Mucosa of stomach (tissue), 1 donor: ENCODE measurements around the gene PRKAG1.

ENCODE experiments used
- H3K27me3 ChIP-seq: one replicate; pipeline ENCODE4 v1.7.0; 2013; ENCODE audit warnings: mild to moderate bottlenecking, low read length; ENCODE audit not compliant: control insufficient read depth, insufficient read depth
- H3K36me3 ChIP-seq: one replicate; pipeline ENCODE4 v1.7.0; 2013; ENCODE audit warnings: low read length; ENCODE audit not compliant: control insufficient read depth, insufficient read depth
- H3K4me1 ChIP-seq: one replicate; pipeline ENCODE4 v1.7.0; 2013; ENCODE audit warnings: mild to moderate bottlenecking, low read length; ENCODE audit not compliant: control insufficient read depth, insufficient read depth
- H3K4me3 ChIP-seq: one replicate; pipeline ENCODE4 v1.7.0; 2013; ENCODE audit warnings: low read length
- H3K9ac ChIP-seq: one replicate; pipeline ENCODE4 v1.7.0; 2013; ENCODE audit warnings: mild to moderate bottlenecking, low read length, moderate library complexity
- H3K9me3 ChIP-seq: one replicate; pipeline ENCODE4 v1.7.0; 2013; ENCODE audit warnings: mild to moderate bottlenecking, low read length, moderate library complexity; ENCODE audit not compliant: control insufficient read depth
- donor health status: Pancreatic carcinoma.

The PRKAG1 gene

DNA sequence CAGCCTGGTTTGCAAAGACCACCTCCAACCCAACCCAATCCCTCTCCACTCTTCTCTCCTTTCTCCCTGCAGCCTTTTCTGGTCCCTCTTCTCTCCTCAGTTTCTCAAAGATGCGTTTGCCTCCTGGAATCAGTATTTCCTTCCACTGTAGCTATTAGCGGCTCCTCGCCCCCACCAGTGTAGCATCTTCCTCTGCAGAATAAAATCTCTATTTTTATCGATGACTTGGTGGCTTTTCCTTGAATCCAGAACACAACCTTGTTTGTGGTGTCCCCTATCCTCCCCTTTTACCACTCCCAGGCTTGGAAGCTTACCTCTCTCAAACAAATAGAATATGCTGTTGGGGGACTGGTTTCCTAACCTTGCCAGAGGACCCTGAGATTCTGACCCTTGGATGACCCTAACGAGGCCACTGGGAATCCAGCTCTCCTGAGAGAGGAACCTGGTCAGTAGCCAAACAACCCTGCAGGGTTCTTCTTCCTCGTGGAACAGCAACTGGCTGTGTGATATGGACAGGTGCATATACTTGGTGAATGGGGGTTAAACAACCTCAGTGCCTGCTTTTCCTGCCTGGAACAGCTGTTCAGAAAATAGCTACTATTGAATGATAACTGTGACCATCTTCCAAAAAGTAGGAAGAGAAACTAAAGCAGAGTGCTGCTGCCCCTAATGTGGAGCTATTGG is 36.0 kb downstream of the PRKAG1 start:
- H3K36me3 ChIP-seq, result no peaks in the 10 kb centered on the region
- peaks cover 96% of the 10 kb centered on the region for H3K27me3 ChIP-seq
- H3K4me3 ChIP-seq, result no peak overlapping the region
- H3K9me3 ChIP-seq, result no peaks in the 10 kb centered on the region
- peaks cover 41% of the 10 kb centered on the region for H3K4me1 ChIP-seq
- no peak overlapping the region for H3K9ac ChIP-seq

DNA sequence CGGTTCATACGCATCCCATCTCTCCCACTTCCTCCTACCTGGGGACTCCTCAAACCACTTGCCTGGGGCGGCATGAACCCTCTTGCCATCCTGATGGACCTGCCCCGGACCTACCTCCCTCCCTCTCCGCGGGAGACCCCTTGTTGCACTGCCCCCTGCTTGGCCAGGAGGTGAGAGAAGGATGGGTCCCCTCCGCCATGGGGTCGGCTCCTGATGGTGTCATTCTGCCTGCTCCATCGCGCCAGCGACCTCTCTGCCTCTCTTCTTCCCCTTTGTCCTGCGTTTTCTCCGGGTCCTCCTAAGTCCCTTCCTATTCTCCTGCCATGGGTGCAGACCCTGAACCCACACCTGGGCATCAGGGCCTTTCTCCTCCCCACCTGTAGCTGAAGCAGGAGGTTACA is 36.8 kb downstream of the PRKAG1 start:
- no peak overlapping the region for H3K9ac ChIP-seq
- H3K27me3 ChIP-seq, result peaks cover 96% of the 10 kb centered on the region
- no peaks in the 10 kb centered on the region for H3K36me3 ChIP-seq
- H3K4me3 ChIP-seq, result no peak overlapping the region
- peaks cover 46% of the 10 kb centered on the region for H3K4me1 ChIP-seq
- H3K9me3 ChIP-seq, result no peaks in the 10 kb centered on the region

DNA sequence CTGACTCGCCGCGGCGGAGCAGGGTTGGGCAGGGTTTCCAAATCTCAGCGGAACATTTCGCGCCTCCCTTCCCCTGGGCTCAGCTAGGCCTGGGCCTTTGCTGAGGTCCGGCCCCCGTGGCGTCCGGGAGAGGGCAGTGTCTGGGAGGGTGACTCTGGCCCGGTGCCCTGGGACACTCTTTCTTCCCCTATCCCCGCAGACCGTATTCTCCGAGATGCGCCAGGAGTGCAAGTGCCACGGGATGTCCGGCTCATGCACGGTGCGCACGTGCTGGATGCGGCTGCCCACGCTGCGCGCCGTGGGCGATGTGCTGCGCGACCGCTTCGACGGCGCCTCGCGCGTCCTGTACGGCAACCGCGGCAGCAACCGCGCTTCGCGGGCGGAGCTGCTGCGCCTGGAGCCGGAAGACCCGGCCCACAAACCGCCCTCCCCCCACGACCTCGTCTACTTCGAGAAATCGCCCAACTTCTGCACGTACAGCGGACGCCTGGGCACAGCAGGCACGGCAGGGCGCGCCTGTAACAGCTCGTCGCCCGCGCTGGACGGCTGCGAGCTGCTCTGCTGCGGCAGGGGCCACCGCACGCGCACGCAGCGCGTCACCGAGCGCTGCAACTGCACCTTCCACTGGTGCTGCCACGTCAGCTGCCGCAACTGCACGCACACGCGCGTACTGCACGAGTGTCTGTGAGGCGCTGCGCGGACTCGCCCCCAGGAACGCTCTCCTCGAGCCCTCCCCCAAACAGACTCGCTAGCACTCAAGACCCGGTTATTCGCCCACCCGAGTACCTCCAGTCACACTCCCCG is 37.4 kb downstream of the PRKAG1 start:
- Histone ChIP-seq H3K36me3 (no peaks in the 10 kb centered on the region), H3K27me3 (peaks cover 92% of the 10 kb centered on the region), H3K9ac (no peak overlapping the region), H3K9me3 (no peaks in the 10 kb centered on the region), H3K4me3 (no peak overlapping the region), H3K4me1 (peaks cover 46% of the 10 kb centered on the region)

DNA sequence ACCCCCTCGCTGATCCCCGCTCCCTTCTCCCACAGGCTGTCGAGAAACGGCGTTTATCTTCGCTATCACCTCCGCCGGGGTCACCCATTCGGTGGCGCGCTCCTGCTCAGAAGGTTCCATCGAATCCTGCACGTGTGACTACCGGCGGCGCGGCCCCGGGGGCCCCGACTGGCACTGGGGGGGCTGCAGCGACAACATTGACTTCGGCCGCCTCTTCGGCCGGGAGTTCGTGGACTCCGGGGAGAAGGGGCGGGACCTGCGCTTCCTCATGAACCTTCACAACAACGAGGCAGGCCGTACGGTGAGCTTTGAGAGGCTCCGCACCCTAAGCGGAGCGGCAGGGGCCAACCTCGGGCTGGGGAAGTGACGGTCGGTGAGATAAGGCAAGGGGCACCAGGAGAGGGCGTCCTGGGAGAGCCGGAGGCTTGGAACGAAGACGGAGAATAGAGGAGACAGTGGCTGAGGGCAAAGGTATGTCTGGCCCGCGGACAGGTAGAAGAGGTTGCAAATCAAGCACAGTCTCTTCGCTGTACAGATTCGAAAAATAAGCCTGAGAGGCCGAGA is 38.1 kb downstream of the PRKAG1 start:
- no peak overlapping the region for H3K4me3 ChIP-seq
- H3K9me3 ChIP-seq, result no peaks in the 10 kb centered on the region
- peaks cover 46% of the 10 kb centered on the region for H3K4me1 ChIP-seq
- H3K9ac ChIP-seq, result no peak overlapping the region
- H3K27me3 ChIP-seq, result peaks cover 87% of the 10 kb centered on the region
- no peaks in the 10 kb centered on the region for H3K36me3 ChIP-seq

DNA sequence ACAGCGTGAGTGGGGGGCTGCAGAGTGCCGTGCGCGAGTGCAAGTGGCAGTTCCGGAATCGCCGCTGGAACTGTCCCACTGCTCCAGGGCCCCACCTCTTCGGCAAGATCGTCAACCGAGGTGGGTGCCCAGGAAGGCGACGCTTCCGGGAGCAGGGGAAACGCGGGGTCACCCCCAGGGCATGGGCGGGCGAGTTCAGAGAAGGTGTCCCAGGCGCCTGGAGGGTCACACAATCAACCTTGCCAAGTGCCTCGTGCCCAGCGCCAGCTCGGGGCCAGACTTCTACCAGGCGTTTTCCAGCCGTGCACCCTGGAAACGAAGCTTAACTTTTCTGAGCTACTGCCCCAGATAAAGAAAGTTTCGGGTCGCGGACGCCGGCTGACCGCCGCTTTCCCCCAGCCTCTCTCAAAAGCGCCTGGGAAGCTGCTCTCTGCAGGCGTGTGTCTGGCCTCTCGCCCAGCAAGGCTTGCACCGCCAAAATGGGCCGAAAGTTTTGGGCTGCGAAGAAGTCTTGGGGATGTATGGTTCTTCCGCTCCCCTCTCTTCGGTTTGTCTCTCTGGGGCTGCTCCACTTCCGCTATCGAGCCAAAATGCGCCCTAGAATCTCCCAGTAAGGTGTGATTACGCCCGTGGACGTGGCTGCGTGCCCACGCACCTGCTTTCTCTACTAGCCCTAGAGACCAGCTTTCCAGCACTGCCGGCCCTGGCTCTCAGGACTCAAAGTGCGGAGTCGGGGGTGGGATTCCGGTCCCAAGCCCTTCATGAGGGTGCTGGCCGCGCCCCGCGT is 38.8 kb downstream of the PRKAG1 start:
- peaks cover 87% of the 10 kb centered on the region for H3K27me3 ChIP-seq
- H3K4me1 ChIP-seq, result peaks cover 46% of the 10 kb centered on the region
- H3K36me3 ChIP-seq, result no peaks in the 10 kb centered on the region
- no peaks in the 10 kb centered on the region for H3K9me3 ChIP-seq
- H3K4me3 ChIP-seq, result no peak overlapping the region
- H3K9ac ChIP-seq, result peak overlapping the region; percentile 41

DNA sequence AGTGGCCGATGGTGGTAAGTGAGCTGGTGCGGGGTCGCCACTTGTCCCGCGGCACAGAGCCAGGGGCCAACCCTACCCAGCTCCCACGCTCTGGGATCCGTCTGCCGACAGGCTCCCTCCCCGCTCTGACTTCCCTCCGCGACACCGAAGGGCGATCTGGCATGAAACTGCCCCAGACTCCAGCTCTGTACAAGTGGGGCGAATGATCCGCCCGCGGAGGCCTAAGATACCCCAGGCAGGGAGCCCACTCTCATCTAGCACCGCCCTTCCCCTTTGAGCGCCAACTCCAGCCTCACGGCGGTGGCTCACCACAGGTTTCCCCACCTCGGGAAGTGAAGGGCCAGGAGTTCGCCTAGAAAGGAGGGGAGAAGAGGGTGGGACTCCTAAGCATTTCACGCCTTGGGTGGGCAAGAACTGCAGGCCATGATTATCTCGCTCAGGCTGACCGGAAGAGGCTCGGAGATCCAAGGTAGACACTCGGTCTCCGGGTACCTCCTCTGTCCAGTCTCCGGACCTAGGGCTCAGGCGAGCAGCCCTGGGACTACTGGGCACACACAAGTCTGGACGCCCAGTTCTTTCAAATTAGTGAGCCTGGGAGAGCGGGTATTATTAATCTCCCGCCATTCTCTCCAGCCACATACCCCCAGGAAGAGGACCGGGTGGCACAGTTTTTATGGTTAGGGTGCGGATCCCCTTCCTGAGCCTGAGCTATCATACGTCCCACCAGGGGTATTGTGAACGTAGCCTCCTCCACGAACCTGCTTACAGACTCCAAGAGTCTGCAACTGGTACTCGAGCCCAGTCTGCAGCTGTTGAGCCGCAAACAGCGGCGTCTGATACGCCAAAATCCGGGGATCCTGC is 39.6 kb downstream of the PRKAG1 start:
- H3K27me3 ChIP-seq, result peaks cover 87% of the 10 kb centered on the region
- peak overlapping the region; percentile 41 for H3K9ac ChIP-seq
- no peaks in the 10 kb centered on the region for H3K36me3 ChIP-seq
- peak overlapping the region; percentile 36 for H3K4me3 ChIP-seq
- peaks cover 46% of the 10 kb centered on the region for H3K4me1 ChIP-seq
- H3K9me3 ChIP-seq, result no peaks in the 10 kb centered on the region

DNA sequence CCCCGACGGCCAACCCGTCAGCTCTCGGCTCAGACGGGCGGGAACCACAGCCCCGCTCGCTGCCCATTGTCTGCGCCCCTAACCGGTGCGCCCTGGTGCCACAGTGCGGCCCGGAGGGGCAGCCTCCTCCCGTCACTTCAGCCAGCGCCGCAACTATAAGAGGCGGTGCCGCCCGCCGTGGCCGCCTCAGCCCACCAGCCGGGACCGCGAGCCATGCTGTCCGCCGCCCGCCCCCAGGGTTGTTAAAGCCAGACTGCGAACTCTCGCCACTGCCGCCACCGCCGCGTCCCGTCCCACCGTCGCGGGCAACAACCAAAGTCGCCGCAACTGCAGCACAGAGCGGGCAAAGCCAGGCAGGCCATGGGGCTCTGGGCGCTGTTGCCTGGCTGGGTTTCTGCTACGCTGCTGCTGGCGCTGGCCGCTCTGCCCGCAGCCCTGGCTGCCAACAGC is 40.3 kb downstream of the PRKAG1 start, which contains the start of gene WNT1:
WNT1 (plus strand) TSS at position 32 of the 450 bp plus-strand sequence; CDS start at position 361, 329 bp downstream.
- Histone ChIP-seq H3K27me3 (peaks cover 87% of the 10 kb centered on the region), H3K9me3 (no peaks in the 10 kb centered on the region), H3K9ac (peak within 1 kb of the TSS; percentile 41), H3K4me3 (peak within 1 kb of the TSS; percentile 36), H3K4me1 (peaks cover 46% of the 10 kb centered on the region), H3K36me3 (no peaks in the 10 kb centered on the region)

DNA sequence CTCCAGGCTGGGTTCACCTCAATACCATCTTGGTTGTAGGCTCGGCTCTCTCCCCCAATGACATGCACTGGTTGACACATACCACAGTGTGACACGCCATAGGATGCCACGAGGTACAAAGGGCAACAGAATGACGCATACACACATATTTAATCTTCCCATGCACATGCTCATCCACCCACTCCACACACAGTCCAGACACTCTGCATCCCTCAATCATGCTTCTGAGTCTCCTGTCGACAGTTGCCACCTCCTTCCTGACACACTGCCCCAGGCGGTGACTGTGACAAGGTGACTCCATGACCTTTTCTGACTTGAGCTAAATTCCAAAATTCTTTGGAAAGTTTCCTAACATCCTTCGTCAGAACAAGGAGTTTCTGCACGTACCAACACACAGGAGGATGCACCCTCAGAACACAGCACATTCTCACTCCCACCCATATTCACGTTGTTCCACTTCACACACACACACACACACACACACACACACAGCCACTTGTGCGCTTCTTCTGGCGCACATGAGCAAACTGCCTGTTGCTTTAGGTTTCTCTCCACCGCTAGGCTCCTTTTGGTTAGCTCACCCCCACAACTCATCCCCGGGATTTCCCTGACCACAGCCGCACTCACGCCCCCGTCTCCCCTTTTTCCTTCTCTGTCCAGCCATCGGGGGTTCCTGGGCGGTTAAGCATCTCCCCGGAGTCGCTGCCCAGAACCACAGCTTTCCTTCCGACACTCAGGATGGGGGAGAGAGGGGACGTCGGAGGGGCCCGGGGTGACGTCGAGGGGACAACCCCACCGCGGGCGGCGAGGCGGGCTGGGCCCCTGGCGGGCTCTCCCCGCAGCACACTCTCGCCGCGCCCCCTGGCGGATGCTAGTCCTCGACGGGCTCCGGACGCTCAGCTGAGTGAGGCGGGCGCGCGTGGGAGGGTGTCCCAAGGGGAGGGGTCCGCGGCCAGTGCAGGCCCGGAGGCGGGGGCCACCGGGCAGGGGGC is 41.0 kb downstream of the PRKAG1 start:
- Histone ChIP-seq H3K4me3 (no peak overlapping the region), H3K27me3 (peaks cover 89% of the 10 kb centered on the region), H3K4me1 (peaks cover 46% of the 10 kb centered on the region)

DNA sequence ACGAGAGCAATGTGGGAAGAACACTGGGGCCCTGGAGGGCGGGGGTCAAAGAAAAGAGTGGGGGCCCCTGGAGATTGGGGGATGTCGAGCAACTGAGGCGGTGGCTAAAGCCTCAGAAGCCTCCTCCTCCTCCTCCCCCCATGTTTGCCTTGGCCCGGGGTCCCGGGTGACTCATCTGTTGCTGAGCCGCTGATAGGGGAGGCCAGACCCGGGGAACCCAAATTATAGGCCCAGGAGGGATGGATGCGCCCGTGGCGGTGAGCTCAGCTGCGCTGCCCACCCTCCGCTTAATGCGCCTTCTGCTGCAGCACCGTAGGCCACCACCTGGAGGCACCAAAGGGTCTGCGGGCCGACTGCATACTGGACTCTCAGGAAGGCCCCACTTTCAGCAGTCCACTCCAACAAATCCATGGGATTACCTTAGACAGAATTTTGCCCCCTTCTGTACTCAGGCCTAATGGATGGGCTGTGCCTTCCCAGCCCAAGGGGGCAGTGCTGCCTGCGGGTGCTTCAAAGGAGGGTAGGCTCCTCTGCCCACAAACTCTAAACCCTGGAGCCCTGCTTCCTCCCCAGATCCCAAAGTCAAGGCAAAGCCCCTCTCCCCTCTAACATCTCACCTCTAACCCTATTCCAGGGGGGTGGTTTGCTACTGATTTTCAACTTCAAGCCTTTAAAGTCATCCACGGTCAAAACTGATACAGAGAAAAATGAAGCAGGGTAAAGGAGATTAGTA is 44.5 kb downstream of the PRKAG1 start:
- Histone ChIP-seq H3K27me3 (peaks cover 89% of the 10 kb centered on the region), H3K4me1 (peaks cover 47% of the 10 kb centered on the region), H3K36me3 (no peaks in the 10 kb centered on the region), H3K4me3 (no peak overlapping the region), H3K9me3 (no peaks in the 10 kb centered on the region), H3K9ac (no peak overlapping the region)

More for the DNA sequence above, 41.0 kb downstream of the PRKAG1 start:
- Histone ChIP-seq H3K9ac (no peak overlapping the region), H3K9me3 (no peaks in the 10 kb centered on the region), H3K36me3 (no peaks in the 10 kb centered on the region)

DNA sequence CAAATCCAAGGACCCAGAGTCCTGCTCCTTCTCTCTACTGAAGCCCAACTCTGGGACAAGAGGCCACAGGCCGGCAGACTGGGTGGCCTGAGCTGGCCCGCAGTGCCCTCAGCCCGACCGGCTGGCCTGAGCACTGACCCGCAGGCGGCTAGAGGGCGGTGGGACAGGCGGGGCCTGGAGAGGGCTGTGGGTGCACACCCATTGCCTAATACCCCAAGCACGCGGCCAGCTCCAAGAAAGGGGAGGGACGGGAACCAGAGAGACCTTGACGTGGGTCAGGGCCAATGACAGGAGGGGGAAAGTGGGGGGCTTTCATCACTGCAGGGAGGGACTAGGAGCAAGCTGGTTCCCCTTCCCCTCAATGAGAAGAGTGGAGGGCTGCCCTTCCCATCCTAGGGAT is 45.0 kb downstream of the PRKAG1 start:
- Histone ChIP-seq H3K4me3 (no peak overlapping the region), H3K36me3 (no peaks in the 10 kb centered on the region), H3K27me3 (peaks cover 86% of the 10 kb centered on the region), H3K4me1 (peaks cover 42% of the 10 kb centered on the region), H3K9ac (no peak overlapping the region), H3K9me3 (no peaks in the 10 kb centered on the region)
